Measurements from ENCODE around the gene SLC2A10.
A peak's percentile ranks its signal among the peaks of the same experiment; 100 is the strongest.

SLC2A10 gene

GRCh38 chr20:46739431-46740213 is 30.2 kb downstream of the SLC2A10 start:
- DNase-seq: no peak

GRCh38 chr20:46740214-46740609 is 30.8 kb downstream of the SLC2A10 start:
- no peak for DNase-seq

DNA sequence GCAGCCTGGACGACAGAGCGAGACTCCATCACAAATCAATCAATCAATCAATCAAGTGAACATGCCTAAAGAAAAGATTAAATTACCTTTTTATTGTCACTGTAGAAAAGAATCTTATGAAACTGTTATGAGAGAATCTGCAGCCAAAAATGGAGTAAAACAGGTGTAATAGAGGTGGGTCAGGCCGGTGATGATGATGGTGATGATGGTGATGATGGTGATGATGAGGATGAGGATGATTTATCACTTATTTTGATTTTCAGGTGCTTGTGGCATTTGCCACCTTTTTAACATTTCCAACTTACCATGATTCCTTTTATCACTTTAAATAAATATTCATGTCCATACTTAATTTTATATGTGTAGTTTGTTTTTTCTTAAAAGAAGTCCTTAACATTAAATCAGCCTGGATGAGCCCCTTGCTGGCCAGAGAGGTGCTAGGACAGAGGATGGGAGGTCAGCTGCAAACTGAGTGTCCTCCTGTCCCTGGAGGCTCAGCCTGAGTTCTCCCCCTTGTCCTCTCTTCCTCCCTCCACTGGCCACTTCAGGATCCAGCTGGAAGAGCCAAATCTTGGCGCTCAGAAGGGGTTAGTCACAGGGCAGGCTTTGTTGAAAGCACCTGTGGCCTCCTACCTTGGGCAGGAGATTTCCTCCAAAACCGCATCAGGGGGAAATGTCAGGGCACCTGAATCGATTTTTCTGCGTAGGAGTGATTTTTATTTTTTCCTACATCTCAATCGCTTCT is 32.6 kb downstream of the SLC2A10 start:
- no peak for DNase-seq

- DNase-seq: no peak
Measured at GRCh38 chr20:46742669-46743045, 33.2 kb downstream of the SLC2A10 start.

DNA sequence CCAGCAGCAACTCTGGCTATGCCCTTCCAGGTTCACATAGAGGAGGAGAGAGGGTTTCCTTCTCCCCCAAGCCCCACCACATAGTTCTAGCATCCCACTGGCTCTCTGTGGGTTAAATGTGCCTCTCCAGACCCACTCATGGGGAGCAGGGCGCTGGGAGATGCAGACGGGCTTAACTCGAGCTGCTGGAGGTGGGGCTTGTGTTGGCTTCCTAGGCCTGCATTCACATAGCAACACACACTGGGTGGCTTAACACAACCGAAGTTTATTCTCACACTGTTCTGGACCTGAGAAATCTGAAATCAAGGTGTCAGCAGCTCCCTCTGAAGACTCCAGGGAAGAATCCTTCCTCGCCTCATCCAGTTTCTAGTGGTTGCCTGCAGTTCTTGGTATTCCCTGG is 33.6 kb downstream of the SLC2A10 start:
- DNase-seq: no peak

DNA sequence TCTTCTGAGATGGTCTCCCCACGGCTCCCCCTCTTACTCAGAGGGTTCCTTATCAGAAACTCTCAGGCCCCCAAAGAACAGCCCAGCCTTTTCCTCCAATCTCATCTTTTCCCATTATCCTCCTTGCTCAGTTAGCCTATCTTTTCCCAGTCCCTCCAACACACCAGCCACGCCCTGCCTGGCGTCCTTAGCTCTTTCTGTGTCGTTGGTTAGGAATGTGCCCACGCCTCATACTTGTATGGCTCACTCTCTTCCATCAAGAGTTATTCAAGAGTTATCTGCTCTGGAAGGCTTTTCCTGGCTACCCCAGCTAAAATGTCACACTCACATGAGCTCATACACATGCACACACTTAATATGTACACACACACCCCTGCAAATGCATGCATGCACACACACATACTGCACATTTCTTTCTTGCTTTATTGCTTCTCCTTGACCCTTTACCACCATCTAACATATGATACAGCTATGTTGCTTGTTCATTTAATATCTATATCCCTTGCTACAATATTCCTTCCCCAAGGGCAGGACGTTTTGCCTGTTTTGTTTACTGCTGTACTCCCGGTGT is 37.6 kb downstream of the SLC2A10 start:
- no peak for DNase-seq

GRCh38 chr20:46749147-46749546 is 39.7 kb downstream of the SLC2A10 start:
- no peak for DNase-seq

GRCh38 chr20:46751856-46752255 is 42.4 kb downstream of the SLC2A10 start:
- DNase-seq: no peak

DNA sequence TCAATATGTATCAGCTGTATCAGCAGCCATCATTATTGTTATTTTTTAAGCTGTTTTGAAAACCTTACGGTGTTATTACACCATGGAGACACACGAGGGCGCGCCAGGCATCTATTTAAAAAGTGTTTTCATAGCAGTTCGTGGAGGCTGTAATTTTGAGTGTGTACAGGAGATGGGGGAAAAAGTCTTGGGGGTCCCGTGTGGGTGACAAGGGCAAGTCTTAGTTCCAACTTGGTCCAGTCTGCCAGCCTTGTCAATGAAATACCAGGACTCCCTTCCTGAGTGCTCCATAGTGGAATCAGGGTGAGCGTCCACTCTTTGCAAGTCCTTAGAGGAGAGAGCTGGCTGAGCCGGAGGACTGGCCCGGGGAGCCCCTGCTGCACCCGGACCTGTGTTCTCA is 43.3 kb downstream of the SLC2A10 start:
- peak; percentile 55 for DNase-seq

DNA sequence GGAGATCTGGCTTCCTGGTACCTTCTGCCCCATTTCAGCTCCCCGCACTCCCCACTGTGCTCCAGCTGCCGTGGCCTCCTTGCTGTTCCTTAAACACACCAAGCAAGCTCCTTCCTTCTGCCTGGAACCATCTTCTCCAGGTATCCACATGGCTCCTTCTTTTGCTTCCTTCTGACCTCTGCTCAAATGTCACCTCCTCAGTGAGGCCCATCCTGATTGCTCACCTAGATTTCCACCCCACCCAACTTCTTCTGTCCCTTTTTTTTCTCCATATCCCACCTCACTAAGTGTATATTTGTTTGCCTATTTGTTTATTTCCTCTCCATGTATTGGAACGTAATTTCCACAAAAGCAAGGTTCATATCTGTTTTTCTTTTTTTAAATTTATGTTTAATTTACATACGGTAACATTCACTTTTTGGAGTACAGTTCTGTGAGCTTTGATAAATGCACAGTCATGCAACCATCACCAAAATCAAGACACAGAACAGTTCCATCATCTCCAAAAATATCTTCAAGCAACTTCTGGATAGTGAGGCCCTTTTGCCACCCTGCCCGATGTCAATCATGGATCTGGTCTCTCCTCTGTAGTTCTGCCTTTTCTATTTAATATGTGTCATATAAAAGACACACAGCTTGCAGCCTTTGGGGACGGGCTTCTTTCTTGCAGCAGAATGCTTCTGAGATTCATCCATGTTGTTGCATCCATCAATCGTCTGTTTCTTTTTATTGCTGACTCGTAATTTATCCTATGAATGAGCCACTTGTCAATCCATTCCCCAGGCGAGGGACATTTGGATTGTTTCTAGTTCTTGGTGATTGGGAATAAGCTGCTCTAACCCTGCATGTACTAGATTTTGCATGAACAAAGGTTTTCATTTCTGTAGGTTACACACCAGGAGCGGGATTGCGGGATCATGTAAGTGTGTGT is 46.3 kb downstream of the SLC2A10 start:
- DNase-seq: no peak

- DNase-seq: no peak
Measured at GRCh38 chr20:46756419-46756818, 47.0 kb downstream of the SLC2A10 start.

DNA sequence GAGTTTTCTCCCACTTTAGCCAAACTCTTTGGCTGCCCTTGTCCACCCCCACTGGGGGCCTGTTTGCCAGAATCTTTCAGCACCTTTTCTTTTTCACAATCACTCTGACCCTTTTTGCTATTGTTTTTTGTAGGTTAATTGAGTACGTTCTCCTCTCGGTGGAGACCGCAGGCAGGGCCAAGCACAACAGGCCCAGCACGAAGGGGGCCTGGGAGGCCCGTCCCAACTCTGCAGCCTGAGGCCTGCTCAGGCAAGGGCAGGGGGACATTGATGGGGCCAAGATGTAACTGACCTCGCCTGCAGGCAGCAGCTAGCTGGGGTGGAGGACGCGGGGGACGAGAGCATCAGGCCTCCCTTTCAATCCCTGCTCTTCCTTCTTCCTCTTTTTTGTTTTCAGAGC is 47.7 kb downstream of the SLC2A10 start:
- DNase-seq: no peak

GRCh38 chr20:46757754-46758678 is 48.6 kb downstream of the SLC2A10 start:
- peak; percentile 27 for DNase-seq

GRCh38 chr20:46758929-46759669 is 49.6 kb downstream of the SLC2A10 start:
- DNase-seq: no peak

GRCh38 chr20:46761566-46761965 is 52.1 kb downstream of the SLC2A10 start:
- DNase-seq: no peak

DNA sequence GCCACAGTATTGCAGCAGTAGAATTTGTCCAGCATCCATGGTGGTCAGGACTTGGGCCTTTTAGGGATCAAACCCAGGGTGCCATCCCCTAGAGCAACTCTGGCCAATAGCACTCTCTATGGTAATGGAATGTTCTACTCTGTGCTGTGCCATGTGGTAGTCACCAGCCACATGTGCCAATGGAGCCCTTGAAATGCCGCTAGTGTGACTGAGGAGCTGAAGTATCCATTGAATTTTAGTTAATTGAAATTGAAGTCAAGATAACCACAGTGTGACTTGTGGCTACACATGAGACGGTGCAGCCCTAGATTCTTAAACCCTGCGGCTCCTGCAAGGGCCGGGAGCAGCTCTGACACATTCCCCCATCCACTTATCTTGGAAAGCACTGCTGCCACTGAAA is 54.6 kb downstream of the SLC2A10 start:
- DNase-seq: no peak

DNA sequence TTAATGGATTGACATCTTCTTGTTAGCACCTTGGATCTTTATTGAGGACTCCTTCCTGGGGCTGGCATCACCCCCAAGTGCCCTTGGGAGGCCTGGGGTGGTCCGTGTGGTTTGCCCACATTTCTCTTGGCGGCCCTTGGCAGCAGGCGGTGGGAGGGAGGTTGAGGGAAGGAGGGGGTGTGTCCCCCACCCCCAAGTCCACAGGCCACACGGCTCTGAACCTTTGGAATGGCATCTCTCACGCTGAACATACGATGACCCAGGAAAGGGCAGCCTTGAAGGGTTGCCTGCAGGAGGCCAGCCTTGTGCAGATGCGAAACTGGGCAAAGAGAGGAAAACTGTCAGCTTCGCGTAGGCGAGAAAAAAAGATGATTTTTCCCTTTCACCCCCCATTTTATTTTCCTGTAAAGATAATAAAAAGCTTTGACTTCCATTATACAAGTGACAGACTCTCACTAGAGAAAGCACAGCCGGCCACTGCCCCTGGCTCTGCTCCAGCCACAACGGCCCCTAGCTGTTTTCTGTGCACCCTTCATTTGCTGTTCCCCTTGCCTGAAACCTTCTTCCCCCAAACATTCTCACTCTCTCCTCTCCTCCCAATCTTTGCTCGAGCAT is 56.2 kb downstream of the SLC2A10 start:
- DNase-seq: no peak

GRCh38 chr20:46767127-46767761 is 57.8 kb downstream of the SLC2A10 start:
- no peak for DNase-seq

- no peak for DNase-seq
Measured at GRCh38 chr20:46770330-46771194, 61.1 kb downstream of the SLC2A10 start.
